GM21723 (cell line): Measurements from ENCODE around the gene PARVA.

Experiments
- ATAC-seq: cut with Tn5 transposase; IDR thresholded peaks from one replicate; pipeline ENCODE4 v1.9.1; 2021; ENCODE audit warnings: mild to moderate bottlenecking, moderate library complexity; ENCODE audit not compliant: unreplicated experiment

PARVA gene

GRCh38 chr11:12524865-12525264 lies 147.5 kb downstream of the PARVA start:
- ATAC-seq: no peak

- no peak for ATAC-seq
Measured at GRCh38 chr11:12525466-12526055, 148.2 kb downstream of the PARVA start.

GRCh38 chr11:12526789-12527188 lies 149.4 kb downstream of the PARVA start:
- no peak for ATAC-seq

- no peak for ATAC-seq
Measured at GRCh38 chr11:12528487-12528886, 151.1 kb downstream of the PARVA start.

GRCh38 chr11:12529041-12529440 lies 151.7 kb downstream of the PARVA start:
- ATAC-seq: no peak

GRCh38 chr11:12529793-12530192 lies 152.4 kb downstream of the PARVA start:
- no peak for ATAC-seq

GRCh38 chr11:12531020-12531419 lies 153.6 kb downstream of the PARVA start:
- ATAC-seq: no peak

GRCh38 chr11:12531681-12532080 lies 154.3 kb downstream of the PARVA start:
- no peak for ATAC-seq

- no peak for ATAC-seq
Measured at GRCh38 chr11:12532580-12532979, 155.2 kb downstream of the PARVA start.

GRCh38 chr11:12534549-12534948 lies 157.2 kb downstream of the PARVA start:
- no peak for ATAC-seq

GRCh38 chr11:12535321-12535720 lies 157.9 kb downstream of the PARVA start:
- ATAC-seq: no peak

GRCh38 chr11:12536566-12536965 lies 159.2 kb downstream of the PARVA start:
- ATAC-seq: no peak

- ATAC-seq: no peak
Measured at GRCh38 chr11:12537778-12538401, 160.5 kb downstream of the PARVA start.

GRCh38 chr11:12538889-12539421 lies 161.6 kb downstream of the PARVA start:
- no peak for ATAC-seq

- ATAC-seq: no peak
Measured at GRCh38 chr11:12539572-12539971, 162.2 kb downstream of the PARVA start.

GRCh38 chr11:12540075-12540680 lies 162.8 kb downstream of the PARVA start:
- no peak for ATAC-seq

GRCh38 chr11:12540913-12541582 lies 163.7 kb downstream of the PARVA start:
- ATAC-seq: no peak

GRCh38 chr11:12541583-12542151 lies 164.3 kb downstream of the PARVA start:
- no peak for ATAC-seq

GRCh38 chr11:12542186-12542935 lies 165.0 kb downstream of the PARVA start:
- no peak for ATAC-seq

- no peak for ATAC-seq
Measured at GRCh38 chr11:12543596-12544415, 166.4 kb downstream of the PARVA start.
